Stimulated activated CD4-positive, alpha-beta T cell treated with anti-CD3 and anti-CD28 coated beads, Interleukin-15, amount 100 ng/mL, for 48 hours (primary cell): ENCODE data around the gene A4GNT.

Experiments
- DNase-seq, 2 donors: peaks; one replicate each; pipeline ENCODE4 v3.0.0-alpha.2; 2020; ENCODE audit warnings: low read depth in 2 of 2

The A4GNT gene

GRCh38 chr3:138078901-138079344 lies 53.3 kb downstream of the A4GNT start:
- DNase-seq, result no peak

- DNase-seq, result no peak
Observed at GRCh38 chr3:138078096-138078495, 54.1 kb downstream of the A4GNT start.
